Germinal center (tissue), 1 donor: Measurements from ENCODE around the gene TRAF1.
A peak's percentile ranks its signal among the peaks of the same experiment; 100 is the strongest.

Source experiments
- DNase-seq: peaks from one replicate; pipeline ENCODE4 v3.0.0; 2012; ENCODE audit warnings: mixed read lengths, low spot score

TRAF1 gene

DNA sequence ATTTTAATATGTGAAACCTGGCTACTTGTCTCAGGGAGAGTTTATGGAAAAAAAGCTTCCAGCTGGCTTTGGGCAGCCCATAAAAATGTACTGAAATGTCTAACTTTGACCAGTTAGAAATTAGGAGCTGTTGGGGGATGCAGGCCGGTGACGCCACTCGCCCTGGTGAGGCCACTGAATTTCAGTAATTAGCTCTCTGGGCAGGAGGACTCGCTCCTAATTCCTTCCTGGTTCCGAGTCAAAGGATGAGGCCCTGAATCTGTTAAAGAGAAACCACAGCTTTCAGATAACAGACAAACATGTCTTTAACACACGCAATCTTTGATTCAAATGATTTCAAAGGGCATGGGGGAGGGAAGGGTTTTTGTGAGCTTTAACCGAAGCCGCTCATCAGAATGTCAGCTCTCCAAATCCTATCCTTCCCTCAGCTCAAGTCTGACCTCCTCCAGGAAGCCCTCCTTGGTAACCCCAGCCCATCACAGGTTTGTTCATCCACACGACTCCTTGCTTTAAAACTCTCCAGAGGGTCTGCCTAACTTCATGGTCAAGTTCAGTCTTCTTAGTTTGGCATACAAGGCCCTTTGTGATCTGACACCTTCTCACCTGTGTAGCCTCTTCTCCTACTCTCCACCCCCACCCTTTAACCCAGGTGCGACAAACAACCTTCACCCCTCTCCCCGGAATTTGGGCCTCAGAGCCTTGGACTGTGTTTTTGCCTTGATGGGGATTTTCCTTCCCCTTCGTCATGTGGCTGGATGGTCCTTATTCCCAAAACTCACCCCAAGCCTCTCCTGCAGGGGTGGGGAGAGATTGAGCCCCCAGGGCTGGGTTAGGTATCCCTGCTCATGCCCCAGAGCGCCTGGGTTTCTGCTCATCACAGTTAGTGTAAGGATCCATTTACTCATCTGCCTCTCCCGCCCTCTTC is 36.0 kb downstream of the TRAF1 start:
- no peak for DNase-seq

DNA sequence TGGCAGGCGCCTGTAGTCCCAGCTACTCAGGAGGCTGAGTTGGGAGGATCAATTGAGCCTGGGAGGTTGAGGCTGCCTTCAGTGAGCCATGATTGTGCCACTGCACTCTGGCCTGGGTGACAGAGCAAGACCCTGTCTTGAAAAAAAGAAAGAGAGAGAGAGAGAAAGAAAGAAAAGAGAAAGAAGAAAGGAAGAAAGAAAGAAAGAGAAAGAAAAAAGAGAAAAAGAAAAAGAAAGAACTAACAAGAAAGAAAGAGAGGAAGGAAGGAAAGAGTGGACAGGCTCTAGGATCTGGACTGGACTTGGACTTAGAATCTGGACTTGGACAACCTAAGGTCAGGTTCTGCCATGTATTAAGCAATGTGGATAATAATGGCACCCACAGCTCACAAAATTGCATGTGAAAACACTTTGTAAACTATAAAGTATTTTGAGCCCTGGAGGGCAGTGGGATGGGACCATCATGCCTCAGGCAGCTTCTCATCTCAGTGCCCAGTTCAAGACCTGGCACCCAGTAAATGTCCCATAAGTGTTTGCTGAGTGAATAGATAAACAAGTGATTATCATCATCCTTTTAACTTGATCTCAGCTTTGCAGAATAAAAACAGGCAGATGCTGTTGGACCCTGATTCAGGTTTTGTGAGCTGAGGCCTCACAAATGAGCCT is 36.9 kb downstream of the TRAF1 start:
- DNase-seq = no peak

DNA sequence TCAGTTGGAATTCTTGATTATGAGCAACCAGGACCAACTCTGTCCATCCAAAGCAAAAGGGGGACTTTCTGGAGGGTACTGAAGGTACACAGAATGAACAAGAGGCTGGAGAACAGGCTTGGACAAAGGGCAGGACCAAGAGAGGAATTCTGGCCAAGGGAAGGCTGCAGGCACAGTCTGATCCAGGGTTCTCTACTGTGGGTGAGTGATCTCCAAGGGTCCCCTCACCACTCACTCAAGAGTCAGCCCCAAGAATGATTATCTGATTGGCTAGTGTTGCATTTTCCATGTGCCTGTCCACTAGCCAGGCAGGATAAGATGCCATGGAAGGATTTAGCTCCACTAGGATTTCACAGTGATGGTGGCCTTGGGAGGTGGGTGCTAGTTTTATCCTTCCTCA is 38.0 kb downstream of the TRAF1 start:
- no peak for DNase-seq

DNA sequence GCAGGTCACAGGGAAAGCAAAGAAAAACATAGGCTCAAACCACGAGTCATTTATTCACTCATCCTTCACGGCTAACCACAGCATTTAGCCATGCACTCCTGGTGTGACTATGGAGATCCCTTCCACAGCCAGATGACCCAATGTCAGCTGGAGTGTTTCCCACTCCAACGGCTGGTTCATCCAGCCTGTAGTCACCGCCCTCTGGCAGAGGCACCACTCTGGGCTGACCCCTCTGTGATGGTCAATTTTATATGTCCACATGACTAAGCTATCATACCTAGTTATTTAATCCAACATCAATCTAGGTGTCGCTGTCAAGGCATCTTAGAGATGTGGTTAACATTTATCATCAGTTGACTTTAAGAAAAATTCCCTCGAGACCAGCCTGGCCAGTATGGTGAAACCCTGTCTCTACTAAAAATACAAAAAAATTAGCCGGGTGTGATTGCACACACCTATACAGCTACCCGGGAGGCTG is 40.1 kb downstream of the TRAF1 start:
- DNase-seq = no peak

DNA sequence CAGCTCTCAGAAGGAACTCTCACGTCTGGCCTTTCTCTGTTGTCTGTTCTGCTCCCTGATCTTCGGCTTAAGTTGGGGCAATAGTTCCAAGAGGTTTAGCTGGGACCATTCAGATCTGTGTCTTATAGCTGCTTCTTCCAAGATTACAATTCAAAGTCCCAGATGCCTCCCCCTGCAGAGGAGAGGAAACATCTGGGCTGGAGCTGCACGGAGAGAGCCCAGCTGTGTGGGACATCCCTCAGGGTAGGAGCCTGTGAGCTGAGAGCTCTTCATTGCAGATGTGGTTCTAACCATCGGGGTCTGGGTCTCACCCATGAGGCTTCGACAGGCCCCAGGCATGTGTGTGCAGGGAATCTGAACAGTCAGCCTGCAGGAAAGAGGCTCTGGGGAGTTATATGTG is 40.6 kb downstream of the TRAF1 start:
- DNase-seq = no peak

DNA sequence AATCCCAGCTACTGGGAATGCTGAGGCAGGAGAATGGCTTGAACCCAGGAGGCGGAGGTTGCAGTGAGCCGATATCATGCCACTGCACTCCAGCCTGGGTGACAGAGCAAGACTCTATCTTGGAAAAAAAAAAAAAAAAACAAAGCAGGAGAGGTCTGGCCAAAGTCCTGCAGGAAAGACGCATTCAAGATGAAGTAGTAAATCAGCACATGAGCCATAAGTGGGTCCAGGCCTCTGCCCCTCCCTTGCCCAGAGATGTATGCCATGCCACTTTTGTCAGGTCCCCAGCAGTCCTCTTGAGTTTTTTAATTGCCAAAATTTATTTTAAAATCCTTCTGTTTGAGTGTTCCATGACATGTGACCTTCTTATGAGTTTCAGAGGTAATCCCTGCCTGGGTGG is 41.1 kb downstream of the TRAF1 start:
- no peak for DNase-seq

DNA sequence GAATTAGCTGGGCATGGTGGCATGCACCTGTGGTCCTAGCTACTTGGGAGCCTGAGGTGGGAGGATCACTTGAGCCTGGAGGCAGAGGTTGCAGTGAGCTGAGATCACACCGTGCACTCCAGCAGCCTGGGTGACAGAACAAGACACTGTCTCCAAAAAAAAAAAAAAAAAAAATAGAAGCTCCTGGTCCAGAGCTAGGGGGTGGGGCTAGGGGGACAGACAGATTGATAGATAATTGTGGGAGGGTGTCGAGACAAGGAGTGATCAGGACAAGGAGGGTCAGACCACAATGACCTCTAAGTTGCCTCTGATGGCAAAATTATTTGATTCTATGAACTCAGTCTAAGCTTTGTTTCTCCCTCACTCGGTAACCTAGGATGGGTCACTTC is 43.0 kb downstream of the TRAF1 start:
- DNase-seq = no peak

DNA sequence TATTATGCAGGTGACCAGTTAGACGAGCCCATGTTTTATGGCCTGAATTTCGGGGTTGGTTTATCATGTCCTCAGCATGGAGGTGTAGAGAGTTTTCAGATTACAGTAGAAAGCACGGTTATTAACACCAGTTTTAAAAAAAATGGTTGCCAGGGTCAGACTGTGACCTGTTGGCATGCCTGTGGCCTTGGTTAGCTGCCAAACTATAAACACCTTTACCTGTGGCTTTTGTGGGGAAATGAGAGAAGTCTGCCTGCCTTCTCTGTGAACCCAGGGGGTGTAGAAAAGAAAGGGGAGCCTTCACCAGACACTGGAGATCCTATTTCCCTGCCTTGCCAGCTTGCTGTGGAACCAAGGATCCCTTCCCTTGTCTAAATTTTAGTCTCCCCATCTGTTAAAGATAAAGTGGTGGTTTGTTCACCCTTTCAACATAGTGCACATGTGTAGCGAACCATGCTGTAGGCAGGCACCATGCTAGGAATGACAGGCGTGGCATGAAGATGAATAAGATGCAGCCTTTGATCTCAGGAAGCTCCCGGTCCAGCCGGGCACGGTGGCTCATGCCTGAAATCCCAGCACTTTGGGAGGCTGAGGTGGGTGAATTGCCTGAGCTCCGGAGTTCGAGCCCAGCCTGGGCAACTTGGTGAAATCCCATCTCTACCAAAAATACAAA is 43.5 kb downstream of the TRAF1 start:
- no peak for DNase-seq

DNA sequence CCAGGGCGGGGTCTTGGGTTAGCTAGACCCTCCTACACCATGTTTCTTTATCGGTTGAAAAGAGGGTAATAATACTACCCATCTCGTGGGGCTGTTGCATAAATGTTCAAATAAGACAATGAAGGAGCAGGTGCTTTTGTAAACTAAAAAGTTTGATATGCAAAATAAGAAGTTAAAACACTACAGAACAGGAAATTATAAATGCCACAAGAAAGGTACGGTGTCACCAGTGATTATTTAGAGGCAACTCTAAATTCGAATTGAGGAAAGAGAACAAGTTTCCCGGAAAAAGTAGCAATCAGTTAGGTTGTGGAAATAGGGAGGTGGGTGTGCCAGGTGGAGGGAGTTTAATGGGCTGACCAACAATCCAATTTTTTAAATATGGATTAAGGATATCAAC is 47.1 kb downstream of the TRAF1 start:
- no peak for DNase-seq

DNA sequence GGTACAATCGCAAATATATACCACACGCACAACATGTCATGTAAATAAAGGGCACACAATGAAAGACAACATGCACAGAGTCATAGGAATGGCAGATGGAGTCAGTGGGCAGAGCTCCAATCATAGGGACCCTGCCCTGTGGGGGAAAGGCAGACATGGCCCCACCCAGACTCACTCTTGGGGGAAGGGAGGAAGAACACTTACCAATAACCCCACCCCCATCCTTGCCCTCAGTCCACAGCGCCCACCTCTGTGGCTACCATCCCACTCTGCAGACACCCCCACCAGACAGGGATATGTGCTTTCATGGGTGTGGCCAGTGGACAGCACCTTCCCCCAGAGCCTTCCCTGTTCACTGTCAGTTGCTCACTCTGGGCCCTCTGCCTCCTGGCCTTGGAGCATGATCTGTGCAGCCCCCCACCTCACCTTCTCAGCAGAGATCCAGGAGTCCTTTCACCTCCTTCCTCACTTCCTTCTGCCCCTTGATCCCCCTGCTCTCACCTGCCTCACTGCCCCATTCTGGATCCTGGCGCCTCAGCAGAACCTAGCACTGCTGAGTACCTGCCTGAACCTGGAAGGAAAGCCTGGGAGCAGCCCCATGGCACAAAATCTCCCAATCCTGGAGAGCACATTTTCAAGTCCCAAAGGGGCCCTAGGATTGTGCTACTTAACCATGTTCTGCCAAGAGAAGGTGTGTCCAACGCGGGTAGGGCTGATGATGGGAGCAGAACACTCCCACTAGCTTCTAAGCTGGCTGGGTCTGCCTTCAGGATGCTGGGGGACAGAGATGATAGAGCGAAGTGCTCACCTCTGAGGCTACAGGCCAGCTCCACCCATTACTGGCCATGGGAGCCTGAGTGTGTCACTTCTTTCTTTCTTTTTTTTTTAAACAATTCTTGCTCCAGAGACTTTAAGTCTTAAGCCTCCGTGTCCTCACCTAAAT is 48.1 kb downstream of the TRAF1 start:
- DNase-seq = peak; percentile 38

DNA sequence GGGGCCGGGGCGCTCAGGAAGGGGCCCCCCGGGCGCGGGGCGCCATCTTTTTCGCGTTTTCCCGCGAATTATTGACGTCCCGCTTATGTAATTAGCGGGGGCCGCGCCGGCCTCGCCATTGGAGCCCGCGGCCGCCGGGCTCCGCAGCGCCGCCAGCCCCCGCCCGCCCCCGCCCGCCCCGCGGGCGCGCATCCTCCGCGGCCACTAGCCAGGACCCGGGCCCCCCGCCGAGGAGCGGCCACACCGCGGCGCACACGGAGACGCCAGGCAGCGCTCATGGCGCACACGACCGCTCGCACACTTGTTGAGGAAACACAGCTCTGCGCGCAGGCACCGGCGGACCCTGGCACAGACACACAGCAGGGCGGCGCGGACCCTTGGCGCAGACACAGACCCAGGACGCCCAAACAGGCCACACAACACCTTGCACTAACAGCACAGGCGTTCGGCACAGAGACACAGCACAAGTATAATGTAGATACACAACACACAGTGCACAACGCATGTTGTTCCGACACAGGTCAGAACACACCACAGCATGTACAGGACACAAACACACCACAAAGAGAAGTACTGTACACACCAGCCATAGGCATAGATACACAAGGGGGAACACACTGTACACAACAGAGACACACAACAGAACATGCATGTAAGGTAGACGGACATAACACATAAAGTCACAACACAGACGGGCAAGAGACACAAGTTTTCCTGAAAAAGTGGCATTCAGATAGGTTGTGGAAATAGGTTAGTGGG is 49.1 kb downstream of the TRAF1 start:
- peak; percentile 77 for DNase-seq

DNA sequence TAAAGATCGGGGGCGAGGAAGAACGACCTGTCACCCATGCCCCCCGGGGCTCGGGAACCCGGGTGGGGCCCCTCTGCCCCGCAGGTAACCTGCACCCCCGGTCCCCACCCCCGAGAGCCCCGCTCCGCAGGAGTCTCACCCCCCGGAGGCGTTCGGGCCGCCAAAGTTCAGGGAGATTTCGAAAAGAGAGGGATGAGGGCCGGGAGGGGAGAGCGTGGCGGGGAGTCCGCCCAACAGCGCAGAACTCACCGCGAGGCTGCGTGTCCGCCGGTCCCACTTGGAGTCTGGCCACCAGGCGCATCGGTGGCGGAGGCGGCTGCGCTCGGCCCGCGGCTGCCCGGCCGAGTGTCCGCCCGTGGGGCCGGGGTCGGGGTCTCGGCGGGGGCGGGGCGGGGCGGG is 49.8 kb downstream of the TRAF1 start, which contains the start of gene PHF19:
TSS of gene PHF19 (minus strand) at position 347 of the 399 bp plus-strand sequence. CDS start 2,447 bp downstream, outside the sequence.
- peak; percentile 56 for DNase-seq

DNA sequence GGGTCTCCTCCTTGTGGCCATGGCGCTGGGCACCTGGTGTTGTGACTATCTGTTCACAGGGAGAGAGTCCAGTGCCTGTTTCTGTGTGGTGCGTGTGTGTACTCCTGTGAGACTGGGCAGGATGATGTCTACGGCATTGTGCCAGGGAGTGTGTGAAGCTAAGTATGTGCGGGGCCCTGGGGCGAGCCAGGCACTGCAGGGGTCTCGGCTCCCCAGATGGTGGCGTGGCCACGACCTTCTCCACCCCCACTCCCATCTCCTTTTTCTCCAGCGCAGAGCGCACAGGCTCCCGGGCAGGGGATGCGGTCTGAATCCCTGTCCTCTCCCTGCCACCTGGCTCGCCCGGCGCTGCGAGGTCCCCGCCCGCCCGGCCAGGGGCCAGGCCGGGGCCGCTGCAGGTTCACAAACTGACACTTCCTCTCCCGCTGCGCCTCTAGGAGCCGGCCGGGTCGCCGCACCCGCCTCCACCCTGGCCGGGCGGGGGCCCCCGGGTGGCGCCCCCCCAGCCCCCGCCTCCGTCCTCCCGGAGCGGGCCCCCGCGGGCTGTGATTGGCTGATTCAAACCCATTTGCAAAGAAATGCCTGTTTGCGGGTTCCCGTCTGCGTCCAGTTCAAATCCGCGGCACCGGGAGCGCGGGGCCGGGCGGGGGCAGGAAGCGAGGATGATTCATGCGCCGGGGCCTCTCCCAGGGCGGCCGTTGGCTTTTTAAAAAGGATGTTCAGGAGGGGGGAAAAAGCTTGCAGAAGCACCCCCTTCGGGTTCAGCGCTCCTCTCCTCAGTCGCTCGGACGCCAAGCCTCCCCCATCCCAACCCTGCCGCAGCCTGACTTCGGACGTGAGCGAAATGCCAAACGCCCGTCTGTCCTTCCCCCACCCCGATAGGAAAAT is 50.4 kb downstream of the TRAF1 start:
- DNase-seq = peak; percentile 92

DNA sequence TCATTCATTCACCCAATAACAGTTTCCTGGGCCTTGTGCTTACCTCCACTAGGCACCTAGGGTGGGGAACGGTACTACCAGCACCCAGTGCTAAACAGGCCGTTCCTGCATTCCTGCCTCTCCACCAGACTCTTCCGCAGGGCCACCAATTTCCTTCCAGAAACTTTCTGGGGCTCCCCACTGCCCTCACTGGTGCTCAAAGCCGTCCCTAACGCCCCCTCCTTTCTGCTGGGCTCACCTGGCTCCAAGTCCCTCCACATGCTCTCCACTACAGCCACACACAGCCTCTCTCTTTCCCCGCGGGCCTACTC is 51.0 kb downstream of the TRAF1 start:
- peak; percentile 18 for DNase-seq

DNA sequence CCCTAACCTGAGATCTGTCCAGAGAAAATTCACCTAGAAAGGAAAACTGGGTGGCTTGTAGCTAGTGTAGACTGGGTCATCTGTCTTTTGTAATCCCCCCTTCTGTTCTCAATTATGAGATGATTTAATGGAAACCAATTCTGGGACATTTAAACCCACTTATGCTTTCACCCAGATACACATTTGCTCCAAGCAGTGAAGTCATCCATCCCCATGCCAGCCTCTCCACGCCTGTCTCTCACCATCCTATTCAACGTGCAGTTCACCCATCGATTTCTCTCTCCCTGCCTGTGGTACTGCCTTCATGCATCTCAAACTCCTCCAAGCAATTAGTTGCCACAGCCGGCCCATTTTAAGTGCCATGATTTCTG is 51.4 kb downstream of the TRAF1 start:
- no peak for DNase-seq

DNA sequence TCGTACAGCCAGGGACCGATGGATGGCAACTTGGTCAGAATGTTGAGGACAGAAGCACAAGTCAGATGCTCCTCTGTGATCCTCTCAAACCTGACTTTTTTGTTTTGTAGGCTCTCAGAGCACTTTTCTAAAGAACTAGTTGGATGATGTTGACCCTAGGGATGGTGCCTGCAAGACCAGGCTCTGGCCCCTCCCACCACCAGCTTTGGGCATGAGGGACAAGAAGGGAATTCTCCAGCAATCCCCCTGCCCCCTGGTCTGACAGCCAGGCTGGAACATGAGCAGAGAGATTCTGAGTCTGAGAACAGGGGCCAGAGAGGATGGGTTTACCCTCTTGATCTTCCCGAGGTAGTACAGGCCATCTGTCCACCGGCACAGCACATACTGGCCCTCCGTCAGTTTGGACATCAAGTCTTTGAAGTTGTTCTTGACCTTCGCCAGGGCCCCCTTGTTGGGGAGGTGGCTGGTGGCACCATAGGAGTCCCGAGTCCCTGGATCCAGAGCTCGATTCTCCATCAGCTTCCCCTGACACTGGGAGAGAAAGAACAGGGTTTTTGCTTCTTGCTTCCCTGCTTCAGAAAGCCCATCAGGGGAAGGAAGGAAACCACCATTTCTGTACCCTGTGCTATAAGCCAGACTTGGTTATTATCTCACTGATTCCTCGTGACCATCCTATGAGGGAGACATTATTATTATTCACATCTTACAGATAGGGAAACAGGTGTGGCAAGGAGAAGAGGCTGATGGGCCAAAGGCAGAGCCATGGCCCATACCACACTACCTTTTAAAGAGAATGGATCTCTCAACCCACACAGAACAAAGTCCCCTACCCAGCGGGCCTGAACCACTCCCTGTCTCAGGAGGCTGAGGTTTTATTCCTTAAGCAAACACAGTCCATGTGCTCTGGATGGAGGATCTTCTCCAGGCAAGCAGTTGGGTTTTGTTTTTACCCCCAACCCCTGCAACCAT is 52.1 kb downstream of the TRAF1 start:
- DNase-seq = no peak

DNA sequence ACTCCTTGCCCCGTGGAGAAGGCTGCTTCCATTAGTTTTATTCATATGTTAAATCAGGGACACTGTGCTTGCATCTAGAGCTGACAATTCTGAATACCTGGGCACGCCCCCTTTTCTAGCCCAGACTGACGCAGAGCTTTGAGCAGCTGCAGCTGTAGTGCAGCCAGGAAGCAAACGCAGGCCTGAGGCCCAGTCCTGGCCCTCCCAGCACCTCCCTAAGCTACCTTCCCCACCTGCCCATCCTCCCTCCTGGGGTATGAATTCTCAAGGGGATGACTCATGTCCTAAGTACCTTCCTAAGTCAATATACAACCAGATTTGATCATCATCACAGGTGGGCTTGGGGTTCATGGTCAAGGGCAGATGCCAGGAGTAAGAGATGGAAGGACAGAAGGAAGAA is 53.1 kb downstream of the TRAF1 start:
- no peak for DNase-seq

DNA sequence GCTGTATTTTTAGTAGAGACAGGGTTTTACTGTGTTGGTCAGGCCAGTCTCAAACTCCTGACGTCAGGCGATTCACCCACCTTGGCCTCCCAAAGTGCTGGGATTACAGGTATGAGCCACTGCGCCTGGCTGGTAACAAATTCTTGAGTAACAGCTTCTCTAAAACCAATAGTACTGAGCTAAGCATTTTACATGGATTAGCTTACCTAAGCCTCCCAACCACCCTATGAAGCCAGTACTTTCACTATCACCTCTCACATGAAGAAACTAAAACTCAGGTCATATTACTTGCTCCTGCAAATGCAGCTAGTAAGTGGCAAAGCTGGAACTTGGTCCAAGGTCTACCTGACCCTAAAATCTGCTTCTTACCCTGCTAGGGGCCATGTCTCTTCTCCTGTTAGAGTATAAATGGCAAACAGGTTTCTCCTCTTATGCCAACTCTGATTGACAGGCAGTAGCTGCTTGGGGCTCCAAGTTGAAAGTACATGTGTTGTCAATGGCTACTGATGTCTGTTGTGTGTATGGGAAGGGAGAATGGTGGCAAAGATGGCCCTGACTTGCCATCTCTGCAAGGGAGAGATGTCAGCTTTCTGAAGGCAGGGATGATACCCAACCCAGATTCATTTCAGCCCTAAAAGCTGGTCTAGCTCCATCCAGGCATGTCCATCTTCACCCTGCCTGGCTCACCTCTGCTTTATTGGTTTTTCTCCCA is 53.6 kb downstream of the TRAF1 start:
- no peak for DNase-seq
